Ectodermal cell (in vitro differentiated cells): Measurements from ENCODE around the gene EFNA5.
A peak's percentile ranks its signal among the peaks of the same experiment; 100 is the strongest.

ENCODE experiments used
- H3K27ac ChIP-seq: 2 replicates; pipeline ENCODE4 v1.7.0; 2013; ENCODE audit warnings: mild to moderate bottlenecking, low read depth, low read length; ENCODE audit not compliant: insufficient read depth, poor library complexity, severe bottlenecking
- H3K27me3 ChIP-seq: 2 replicates; pipeline ENCODE4 v1.7.0; 2013; ENCODE audit warnings: mild to moderate bottlenecking, low read length; ENCODE audit not compliant: insufficient read depth, control insufficient read depth, poor library complexity, severe bottlenecking
- H3K36me3 ChIP-seq: one replicate; pipeline ENCODE4 v1.7.0; 2013; ENCODE audit warnings: low read length; ENCODE audit not compliant: control insufficient read depth, insufficient read depth
- H3K4me1 ChIP-seq: one replicate; pipeline ENCODE4 v1.7.0; 2013; ENCODE audit warnings: low read length; ENCODE audit not compliant: control insufficient read depth, insufficient read depth
- H3K4me3 ChIP-seq: 2 replicates; pipeline ENCODE4 v1.7.0; 2013; ENCODE audit warnings: low read depth, low read length, control low read depth; ENCODE audit not compliant: insufficient read depth
- H3K9me3 ChIP-seq: 2 replicates; pipeline ENCODE4 v1.7.0; 2013; ENCODE audit warnings: mild to moderate bottlenecking, low read length, moderate library complexity; ENCODE audit not compliant: control insufficient read depth
- WGBS, 2 experiments: methylation state at CpG; one replicate each; pipeline ENCODE4 v1.1.7; 2013; ENCODE audit warnings: missing lambda C conversion rate in 2 of 2; 5-methylcytosine and 5-hydroxymethylcytosine counted together

EFNA5 gene

DNA sequence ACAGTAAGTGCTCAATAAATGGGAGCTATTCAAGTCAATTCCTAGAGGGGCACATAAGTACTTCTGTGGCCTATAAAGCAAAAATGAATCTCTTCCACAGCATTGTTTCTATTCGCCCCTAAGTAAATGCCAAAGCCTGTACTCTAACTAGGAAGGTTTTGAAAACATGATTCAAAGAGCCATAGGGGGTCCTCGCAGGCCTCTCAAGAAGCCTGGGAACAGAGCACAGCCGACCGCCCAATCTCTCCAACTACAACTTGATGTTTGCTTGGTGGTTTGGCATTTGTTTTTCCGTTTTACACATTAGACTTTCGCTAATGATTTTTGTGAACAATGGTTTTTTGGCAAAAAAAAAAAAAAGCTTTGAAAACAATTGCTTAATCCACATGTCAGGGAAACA is 19.4 kb downstream of the EFNA5 start:
- Histone ChIP-seq H3K27me3 (no peaks in the 10 kb centered on the region), H3K9me3 (no peaks in the 10 kb centered on the region)
- 0 to 26% methylated on average over 4 to 6 of the region's 6 CpGs for WGBS, 2 experiments

DNA sequence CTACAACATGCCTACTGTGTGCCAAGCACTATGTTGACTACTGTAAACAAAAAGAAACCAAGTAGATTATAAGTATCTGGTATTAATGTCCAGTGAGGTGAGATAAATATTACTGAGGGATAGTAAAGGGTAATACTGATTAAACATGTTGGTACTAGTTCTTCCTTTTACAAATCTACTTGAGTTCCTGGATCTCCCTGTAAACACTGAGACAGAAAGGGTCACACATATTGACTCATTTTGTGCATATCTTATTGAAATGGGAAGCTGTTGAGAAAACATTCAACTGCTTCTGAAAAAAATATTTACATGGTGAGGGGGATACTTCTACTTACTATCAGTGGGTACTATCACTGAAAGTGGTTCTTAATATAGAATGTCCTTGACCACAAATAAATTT is 24.3 kb downstream of the EFNA5 start:
- Histone ChIP-seq H3K27me3 (no peaks in the 10 kb centered on the region), H3K27ac (no peak overlapping the region), H3K36me3 (no peaks in the 10 kb centered on the region), H3K4me3 (no peak overlapping the region), H3K4me1 (peaks cover 15% of the 10 kb centered on the region), H3K9me3 (no peaks in the 10 kb centered on the region)

More for the DNA sequence above, 19.4 kb downstream of the EFNA5 start:
- H3K4me1 ChIP-seq, result peaks cover 62% of the 10 kb centered on the region
- H3K27ac ChIP-seq, result peak overlapping the region; percentile 44
- H3K36me3 ChIP-seq, result no peaks in the 10 kb centered on the region
- no peak overlapping the region for H3K4me3 ChIP-seq

DNA sequence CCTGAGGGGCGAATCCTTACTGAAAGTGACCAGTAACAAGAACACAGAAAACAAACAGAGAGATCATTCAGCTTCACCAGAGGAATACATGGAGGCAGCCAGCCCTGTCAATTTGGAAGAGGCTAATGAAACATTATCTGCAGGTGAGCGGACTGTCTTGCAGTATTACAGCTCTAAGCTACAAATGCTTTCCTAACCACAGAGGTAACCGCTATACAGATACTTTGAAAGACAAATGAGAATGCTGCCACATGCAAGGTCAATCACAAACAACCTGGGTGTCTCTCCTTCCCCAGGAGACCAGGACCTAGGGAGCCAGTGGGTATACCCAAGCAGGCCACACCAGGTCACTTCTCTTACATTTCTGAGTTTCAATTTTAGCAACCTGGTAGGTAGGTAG is 30.2 kb downstream of the EFNA5 start:
- Histone ChIP-seq H3K9me3 (no peaks in the 10 kb centered on the region), H3K4me1 (no peaks in the 10 kb centered on the region), H3K36me3 (no peaks in the 10 kb centered on the region), H3K4me3 (no peak overlapping the region), H3K27ac (no peak overlapping the region), H3K27me3 (no peaks in the 10 kb centered on the region)
- 91 to 94% methylated on average over 3 of the region's 3 CpGs for WGBS, 2 experiments

DNA sequence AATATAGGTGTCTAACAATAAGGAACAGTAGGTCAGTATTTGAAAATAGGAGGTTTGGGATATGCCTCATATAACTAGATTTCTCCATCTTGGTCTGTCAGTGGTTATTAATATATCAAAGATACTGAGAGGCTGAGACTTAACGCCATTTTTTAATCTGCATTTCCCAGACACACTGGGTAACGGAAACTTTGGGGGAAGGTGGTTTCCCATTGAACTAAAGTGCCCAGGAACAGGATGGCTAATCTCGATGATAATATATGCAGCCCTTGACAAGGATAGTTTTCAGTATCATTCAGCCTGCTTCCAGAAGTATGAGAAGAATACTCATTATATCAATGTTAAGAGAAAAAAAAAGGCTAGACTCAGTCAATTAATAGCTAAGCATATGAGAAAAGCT is 30.7 kb downstream of the EFNA5 start:
- no peak overlapping the region for H3K27ac ChIP-seq
- H3K27me3 ChIP-seq, result no peaks in the 10 kb centered on the region
- H3K4me3 ChIP-seq, result no peak overlapping the region
- H3K9me3 ChIP-seq, result no peaks in the 10 kb centered on the region
- H3K36me3 ChIP-seq, result no peaks in the 10 kb centered on the region
- 92 to 100% methylated on average over 3 of the region's 3 CpGs for WGBS, 2 experiments
- no peaks in the 10 kb centered on the region for H3K4me1 ChIP-seq

DNA sequence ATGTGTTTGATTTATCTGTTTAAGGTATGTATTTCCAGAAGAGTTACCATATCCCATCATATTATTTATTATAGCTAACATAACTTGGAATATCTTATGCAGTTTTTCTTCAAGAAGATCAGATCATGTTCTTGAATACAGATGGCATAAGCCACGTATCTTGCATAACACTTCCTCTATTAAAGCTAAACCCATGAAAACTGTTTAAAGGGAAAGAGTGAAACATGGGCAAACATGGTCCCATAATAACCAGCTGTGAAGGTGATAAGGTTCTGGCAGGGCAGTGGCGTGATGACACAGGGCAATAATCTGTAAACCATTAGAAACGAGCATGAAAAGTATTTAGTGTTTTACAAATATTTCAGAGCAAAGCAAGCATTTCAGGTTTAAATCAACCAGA is 34.2 kb downstream of the EFNA5 start:
- H3K4me1 ChIP-seq, result peaks cover 16% of the 10 kb centered on the region
- no peaks in the 10 kb centered on the region for H3K27me3 ChIP-seq
- H3K4me3 ChIP-seq, result no peak overlapping the region
- H3K36me3 ChIP-seq, result no peaks in the 10 kb centered on the region
- no peak overlapping the region for H3K27ac ChIP-seq
- no peaks in the 10 kb centered on the region for H3K9me3 ChIP-seq
- 90 to 95% methylated on average over 2 to 3 of the region's 3 CpGs for WGBS, 2 experiments

DNA sequence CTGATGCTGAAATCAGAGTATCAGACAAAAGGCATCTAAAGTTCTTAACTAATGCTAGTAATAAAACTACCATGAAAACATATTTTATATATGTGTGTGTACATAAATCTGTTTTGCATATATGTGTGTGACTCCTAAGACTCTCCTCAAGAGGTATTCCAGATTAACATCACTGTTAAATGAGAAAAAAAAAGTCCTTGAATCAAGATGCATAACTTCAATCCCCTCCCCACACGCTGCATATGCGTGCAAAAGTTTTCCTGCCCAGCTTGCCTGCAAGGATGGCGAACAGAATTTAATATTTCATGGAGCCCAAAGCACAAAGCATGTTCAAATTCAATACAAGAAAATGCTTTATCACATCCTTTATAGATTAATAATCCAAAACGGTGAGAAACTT is 34.7 kb downstream of the EFNA5 start:
- WGBS, 2 experiments, result 91 to 92% methylated on average over 4 of the region's 4 CpGs

DNA sequence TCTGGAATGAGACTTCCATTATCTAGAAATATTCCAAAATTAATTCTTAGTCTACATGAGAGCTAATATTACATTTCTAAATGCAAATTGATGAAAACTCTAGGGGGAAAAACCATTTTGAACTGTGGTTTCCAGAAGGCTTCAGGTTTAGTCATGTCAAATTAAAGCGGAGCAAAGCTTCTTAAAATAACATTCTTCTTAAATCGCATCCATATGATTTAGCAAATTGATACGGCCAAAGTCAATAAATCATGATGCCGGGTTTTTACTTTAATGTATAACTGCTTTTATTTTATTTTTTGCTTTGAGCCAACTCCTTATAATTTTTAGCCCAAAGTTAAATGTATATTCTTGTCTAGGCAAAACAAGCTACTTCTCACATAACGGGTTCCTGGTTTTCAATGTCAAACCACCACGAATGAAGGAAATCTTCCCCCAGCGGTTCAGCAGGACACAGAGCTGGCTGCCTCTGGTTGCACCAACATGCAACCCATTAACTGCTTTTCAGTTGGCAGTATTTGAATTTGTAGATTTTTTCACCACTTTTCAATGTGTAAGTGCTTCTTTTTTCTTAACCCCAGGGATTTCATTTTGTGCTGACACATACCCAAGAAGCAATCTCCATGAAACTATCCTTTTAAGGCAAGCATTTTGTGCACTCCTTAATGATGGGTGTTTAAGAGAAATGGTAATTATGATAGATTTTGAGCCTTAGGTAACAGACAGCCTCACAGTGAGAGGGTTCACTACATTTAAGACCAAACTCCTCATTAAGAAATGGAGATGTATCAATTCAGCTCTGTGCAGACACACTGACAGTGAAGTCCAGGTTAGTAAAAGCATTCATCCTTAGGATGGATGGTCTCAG is 35.5 kb downstream of the EFNA5 start:
- Histone ChIP-seq H3K36me3 (no peaks in the 10 kb centered on the region), H3K9me3 (no peaks in the 10 kb centered on the region), H3K4me1 (peaks cover 16% of the 10 kb centered on the region), H3K4me3 (no peak overlapping the region), H3K27me3 (no peaks in the 10 kb centered on the region), H3K27ac (no peak overlapping the region)
- WGBS, 2 experiments, result 88 to 89% methylated on average over 7 of the region's 7 CpGs

More for the DNA sequence above, 34.7 kb downstream of the EFNA5 start:
- peaks cover 16% of the 10 kb centered on the region for H3K4me1 ChIP-seq
- H3K9me3 ChIP-seq, result no peaks in the 10 kb centered on the region
- no peaks in the 10 kb centered on the region for H3K27me3 ChIP-seq
- no peak overlapping the region for H3K27ac ChIP-seq
- no peak overlapping the region for H3K4me3 ChIP-seq
- no peaks in the 10 kb centered on the region for H3K36me3 ChIP-seq

DNA sequence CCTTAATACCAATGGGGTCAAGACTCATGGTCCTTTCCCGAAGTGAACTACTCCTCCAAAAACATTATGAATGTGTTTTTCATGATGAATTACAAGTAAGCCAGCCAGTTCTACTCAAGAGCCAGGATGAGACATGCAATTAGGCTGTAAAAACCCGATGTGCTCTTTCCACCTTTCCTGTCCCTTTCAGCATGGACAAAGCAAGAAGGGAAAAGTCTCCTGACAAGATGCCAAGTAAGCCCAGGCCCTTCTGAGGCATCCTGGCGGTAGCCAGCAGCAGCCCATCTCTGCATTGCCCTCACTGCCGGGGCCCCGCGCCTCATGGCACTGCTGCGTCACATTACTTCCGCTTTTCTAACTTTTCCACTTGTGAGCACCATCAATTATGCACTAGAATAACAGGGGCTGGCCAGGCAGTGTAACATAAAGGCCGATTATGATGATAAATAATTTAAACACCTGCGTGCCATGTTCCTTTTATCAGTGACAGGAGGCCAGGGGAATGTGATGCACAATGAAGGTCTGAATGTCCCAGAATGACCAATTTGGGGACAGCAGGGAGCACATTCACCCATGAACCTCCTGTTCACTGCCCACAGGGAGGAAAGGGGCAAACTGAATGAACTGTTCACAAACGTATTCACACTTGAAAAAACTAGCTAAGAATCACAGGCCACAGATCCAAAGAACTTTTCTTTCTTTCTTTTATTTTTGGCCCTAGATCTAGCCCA is 37.4 kb downstream of the EFNA5 start:
- no peaks in the 10 kb centered on the region for H3K36me3 ChIP-seq
- 85 to 91% methylated on average over 10 to 11 of the region's 11 CpGs for WGBS, 2 experiments
- no peaks in the 10 kb centered on the region for H3K9me3 ChIP-seq
- H3K4me3 ChIP-seq, result no peak overlapping the region
- peaks cover 16% of the 10 kb centered on the region for H3K4me1 ChIP-seq
- H3K27me3 ChIP-seq, result no peaks in the 10 kb centered on the region
- no peak overlapping the region for H3K27ac ChIP-seq

DNA sequence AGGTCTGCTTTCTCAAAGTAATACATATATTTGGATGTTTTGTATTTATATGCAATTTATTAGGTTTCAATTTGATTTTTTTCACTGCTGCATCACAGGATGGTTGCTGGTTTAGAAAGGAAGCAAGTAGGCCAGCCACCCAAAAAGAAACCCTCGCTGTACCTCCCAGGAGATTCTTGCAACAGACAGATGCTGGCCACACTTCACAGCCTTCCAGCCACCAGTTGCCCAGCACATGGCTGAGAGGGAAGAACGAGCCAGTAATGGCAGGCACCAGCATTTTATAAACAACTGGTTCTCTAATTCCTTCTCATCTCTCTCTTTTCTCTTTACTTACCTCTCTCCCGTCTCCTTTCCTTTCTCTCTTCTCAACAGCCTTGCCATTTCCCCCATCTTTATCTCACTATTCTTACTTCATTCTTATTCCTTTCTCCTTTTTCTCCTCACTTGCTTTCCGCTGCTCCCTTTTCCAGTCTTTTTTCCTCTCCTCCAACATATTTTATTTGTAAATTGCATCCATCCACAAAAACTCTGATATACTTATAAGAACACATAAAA is 38.9 kb downstream of the EFNA5 start:
- no peaks in the 10 kb centered on the region for H3K36me3 ChIP-seq
- H3K4me1 ChIP-seq, result peaks cover 16% of the 10 kb centered on the region
- no peak overlapping the region for H3K27ac ChIP-seq
- H3K9me3 ChIP-seq, result no peaks in the 10 kb centered on the region
- no peaks in the 10 kb centered on the region for H3K27me3 ChIP-seq
- 84 to 85% methylated on average over 4 of the region's 4 CpGs for WGBS, 2 experiments
- H3K4me3 ChIP-seq, result no peak overlapping the region

DNA sequence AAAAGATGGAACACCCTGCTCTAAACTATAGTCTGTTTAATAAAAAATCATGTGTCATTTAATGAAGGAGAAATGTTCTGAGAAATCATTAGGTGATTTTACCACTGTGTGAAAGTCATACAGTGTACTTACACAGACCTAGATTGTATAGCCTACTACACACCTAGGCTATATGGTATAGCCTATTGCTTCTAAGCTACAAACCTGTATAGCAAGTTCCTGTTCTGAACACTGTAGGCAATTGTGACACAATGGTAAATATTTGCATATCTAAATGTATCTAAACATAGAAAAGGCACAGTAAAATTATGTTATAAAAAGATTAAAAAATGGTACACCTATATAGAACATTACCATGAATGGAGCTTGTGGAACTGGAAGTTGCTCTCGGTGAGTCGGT is 40.6 kb downstream of the EFNA5 start:
- WGBS, 2 experiments, result 92 to 100% methylated on average over 2 of the region's 2 CpGs
- Histone ChIP-seq H3K27ac (no peak overlapping the region), H3K9me3 (no peaks in the 10 kb centered on the region), H3K36me3 (no peaks in the 10 kb centered on the region), H3K27me3 (no peaks in the 10 kb centered on the region), H3K4me1 (peaks cover 16% of the 10 kb centered on the region), H3K4me3 (no peak overlapping the region)
